Heart left ventricle (tissue), 16 donors: ENCODE data around the gene BCAS1. TPM values are rescaled to one million over a fixed set of nuclear protein-coding genes. Genes with fewer than 3 reads are reported as not detected.

Source experiments
- ATAC-seq, 4 donors: fragments of 200-7000 bp; cut with Tn5 transposase; one replicate each; pipeline ENCODE4 v1.9.1; 2020 to 2022; ENCODE audit warnings: moderate library complexity in 4 of 4, mild to moderate bottlenecking in 3 of 4, moderate number of reproducible peaks in 1 of 4
- DNase-seq, 5 donors: peaks; one replicate each; pipeline ENCODE4 v3.0.0-alpha.2; 2020
- H3K27ac ChIP-seq, 12 donors: fragments of 200-600 bp; sonication (generic) in 4 of 12; one replicate each; pipeline versions ENCODE4 v1.5.0 to v1.8.0; 2016 to 2022; ENCODE audit warnings: mild to moderate bottlenecking in 2 of 12
- H3K27me3 ChIP-seq, 9 donors: fragments of 200-600 bp; sonication (generic) in 2 of 9; one replicate each; pipeline versions ENCODE4 v1.5.1 to v1.8.0; 2016 to 2022; ENCODE audit warnings: mild to moderate bottlenecking in 3 of 9
- H3K36me3 ChIP-seq, 9 donors: fragments of 200-600 bp; sonication (generic) in 2 of 9; one replicate each; pipeline versions ENCODE4 v1.5.0 to v1.8.0; 2018 to 2022; ENCODE audit warnings: mild to moderate bottlenecking in 2 of 9
- H3K4me1 ChIP-seq, 12 donors: fragments of 200-600 bp; sonication (generic) in 4 of 12; one replicate each; pipeline versions ENCODE4 v1.5.0 to v1.8.0; 2016 to 2022; ENCODE audit warnings: mild to moderate bottlenecking in 3 of 12
- H3K4me3 ChIP-seq, 12 donors: fragments of 200-600 bp; sonication (generic) in 4 of 12; one replicate each; pipeline versions ENCODE4 v1.5.0 to v1.8.0; 2017 to 2022; ENCODE audit warnings: mild to moderate bottlenecking in 9 of 12, moderate library complexity in 4 of 12
- H3K9me3 ChIP-seq, 12 donors: fragments of 200-600 bp; sonication (generic) in 4 of 12; one replicate each; pipeline versions ENCODE4 v1.5.0 to v1.8.0; 2016 to 2022; ENCODE audit warnings: mild to moderate bottlenecking in 1 of 12
- POLR2A ChIP-seq, 2 donors: fragments of 450-650 bp; IDR thresholded peaks; one replicate each; pipeline ENCODE4 v1.6.1; 2017; ENCODE audit warnings: antibody characterized with exemption in 2 of 2, mild to moderate bottlenecking in 2 of 2, moderate library complexity in 2 of 2
- WGBS, 4 donors: extraction: QIAGEN DNeasy Blood & Tissue Kit in 2 of 4; methylation state at CpG; one replicate each; pipeline versions ENCODE4 v1.1.5 to v1.1.7; 2013 to 2018; 5-methylcytosine and 5-hydroxymethylcytosine counted together
- intact Hi-C, 10 donors: fragments of 100-400 bp; cut with DNase I; formaldehyde crosslinking; loops; one replicate each; pipeline versions ENCODE4 v1.11.1 to v1.14.2; 2022
- polyA plus RNA-seq, 2 donors: library from polyadenylated mRNA; stranded (reverse); fragments of 200-250 nt; gene quantifications; one replicate each; pipeline ENCODE4 v1.2.3, GENCODE V29; 2013
- total RNA-seq, 9 donors: library from RNA; depleted of rRNA in 2 of 9; stranded (reverse); fragments of >200 nt in 2 of 9; fragmentation: NEBNext Ultra II Directional in 3 of 9; extraction: Animal tissue kit (Norgen Biotek cat#: 25700) in 3 of 9; gene quantifications; one replicate each; pipeline versions ENCODE4 v1.1.0 to v1.2.4, GENCODE V29; 2016 to 2023
- TF ChIP-seq, protein P1 (sequence below), 12 donors: fragments of 200-600 bp; sonication (generic) in 4 of 12; IDR thresholded peaks; one replicate each; pipeline versions ENCODE4 v1.5.0 to v1.8.0; 2018 to 2022; ENCODE audit warnings: antibody characterized with exemption in 12 of 12, mild to moderate bottlenecking in 5 of 12
- donor health status: ischemic (EF 13 %, LVEDD 7.1; RV severe dilation, severe dysfunction).
- donor health status: healthy with polysubstance abuse.
- donor health status: DM: no; HTN: yes; CAD: no.
- donor health status: DM: no; HTN: no; CAD: no.
- donor health status: ischemic (EF 25% LVEDD 6.9; RV normal size, moderate dysfunction).
- donor health status: ischemic (EF 25% LVEDD 5.7; RV mildly dilated, moderate dysfunction).
- donor health status: healthy.
- donor health status: DM: yes; HTN: yes; CAD: no.
- donor health status: ischemic (EF 35%, LVEDD 5.7; RV mildly dilated, moderate dysfunction).
- donor health status: nonischemic (EF 11% LVEDD 7.7; RV severe dilation, severe dysfunction).
- donor health status: DM: yes; HTN: yes; CAD: no.
- donor health status: PGD.
- donor health status: ischemic (EF 29% LVEDD 5.4; RV normal size, mild dysfunction).
- donor health status: nonischemic (EF 23%, LVEDD 6.1; RV moderate dilation, normal function).

BCAS1 gene
- total and polyA plus RNA-seq, 11 donors: not detected

DNA sequence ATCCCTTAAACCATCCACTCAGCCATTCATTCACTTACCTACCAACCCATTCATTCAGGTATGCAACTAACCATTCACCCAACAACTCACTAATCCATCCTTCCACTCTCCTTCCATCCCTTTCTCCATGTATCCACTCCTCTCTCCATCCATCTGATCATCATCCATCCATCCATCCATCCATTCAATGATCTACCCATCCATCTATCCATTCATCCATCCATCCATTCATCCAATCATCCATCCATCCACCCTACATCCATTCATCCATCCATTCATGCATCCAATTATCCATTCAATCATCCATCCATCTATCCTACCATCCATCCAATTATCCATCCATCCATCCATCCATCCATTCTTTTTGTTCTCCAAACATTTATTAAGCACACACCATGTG is 13.8 kb upstream of the BCAS1 start:
- DNase-seq (no peak), ATAC-seq (no peak)
- H3K36me3 ChIP-seq: no peaks in the 10 kb centered on the region
- no peaks in the 10 kb centered on the region for H3K9me3 ChIP-seq
- H3K4me3 ChIP-seq: no peak overlapping the region
- no peak overlapping the region for H3K27ac ChIP-seq
- no peaks in the 10 kb centered on the region for H3K4me1 ChIP-seq
- TF ChIP-seq, protein P1, sequence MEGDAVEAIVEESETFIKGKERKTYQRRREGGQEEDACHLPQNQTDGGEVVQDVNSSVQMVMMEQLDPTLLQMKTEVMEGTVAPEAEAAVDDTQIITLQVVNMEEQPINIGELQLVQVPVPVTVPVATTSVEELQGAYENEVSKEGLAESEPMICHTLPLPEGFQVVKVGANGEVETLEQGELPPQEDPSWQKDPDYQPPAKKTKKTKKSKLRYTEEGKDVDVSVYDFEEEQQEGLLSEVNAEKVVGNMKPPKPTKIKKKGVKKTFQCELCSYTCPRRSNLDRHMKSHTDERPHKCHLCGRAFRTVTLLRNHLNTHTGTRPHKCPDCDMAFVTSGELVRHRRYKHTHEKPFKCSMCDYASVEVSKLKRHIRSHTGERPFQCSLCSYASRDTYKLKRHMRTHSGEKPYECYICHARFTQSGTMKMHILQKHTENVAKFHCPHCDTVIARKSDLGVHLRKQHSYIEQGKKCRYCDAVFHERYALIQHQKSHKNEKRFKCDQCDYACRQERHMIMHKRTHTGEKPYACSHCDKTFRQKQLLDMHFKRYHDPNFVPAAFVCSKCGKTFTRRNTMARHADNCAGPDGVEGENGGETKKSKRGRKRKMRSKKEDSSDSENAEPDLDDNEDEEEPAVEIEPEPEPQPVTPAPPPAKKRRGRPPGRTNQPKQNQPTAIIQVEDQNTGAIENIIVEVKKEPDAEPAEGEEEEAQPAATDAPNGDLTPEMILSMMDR (IDR thresholded peaks at IDR 0.05): no peak
- TF ChIP-seq POLR2A (IDR thresholded peaks at IDR 0.05): no peak
- peaks cover 0 to 11% (median 0%) of the 10 kb centered on the region in 9 donors for H3K27me3 ChIP-seq
- intact Hi-C loops: no loop called here

DNA sequence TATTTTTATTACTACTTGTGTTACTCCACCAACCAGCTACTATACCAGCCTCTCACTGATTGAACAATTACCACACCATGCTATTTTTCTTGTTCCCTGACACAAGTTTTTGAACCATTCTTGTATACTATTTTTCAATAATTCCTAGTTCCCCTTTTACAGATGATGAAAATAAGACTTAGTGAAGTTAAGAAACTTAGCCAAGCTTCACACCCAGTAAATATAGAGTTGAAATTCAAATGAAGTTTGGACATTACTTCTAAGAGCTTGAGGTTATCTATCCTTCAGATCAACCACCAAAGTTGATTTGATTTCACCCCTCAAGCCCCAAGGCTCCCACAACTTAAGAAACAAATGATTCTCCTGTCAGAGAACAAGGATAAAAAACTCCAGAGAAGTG is 13.1 kb upstream of the BCAS1 start:
- H3K27ac ChIP-seq: no peak overlapping the region
- TF ChIP-seq, protein P1 (IDR thresholded peaks at IDR 0.05): no peak
- no peak for TF ChIP-seq POLR2A (IDR thresholded peaks at IDR 0.05)
- H3K36me3 ChIP-seq: no peaks in the 10 kb centered on the region
- H3K4me3 ChIP-seq: no peak overlapping the region
- no peak for DNase-seq
- H3K9me3 ChIP-seq: no peaks in the 10 kb centered on the region
- no peak for ATAC-seq
- intact Hi-C loops: no loop called here
- peaks cover 0 to 2% (median 0%) of the 10 kb centered on the region in 12 donors for H3K4me1 ChIP-seq
- peaks cover 0 to 7% (median 0%) of the 10 kb centered on the region in 9 donors for H3K27me3 ChIP-seq

DNA sequence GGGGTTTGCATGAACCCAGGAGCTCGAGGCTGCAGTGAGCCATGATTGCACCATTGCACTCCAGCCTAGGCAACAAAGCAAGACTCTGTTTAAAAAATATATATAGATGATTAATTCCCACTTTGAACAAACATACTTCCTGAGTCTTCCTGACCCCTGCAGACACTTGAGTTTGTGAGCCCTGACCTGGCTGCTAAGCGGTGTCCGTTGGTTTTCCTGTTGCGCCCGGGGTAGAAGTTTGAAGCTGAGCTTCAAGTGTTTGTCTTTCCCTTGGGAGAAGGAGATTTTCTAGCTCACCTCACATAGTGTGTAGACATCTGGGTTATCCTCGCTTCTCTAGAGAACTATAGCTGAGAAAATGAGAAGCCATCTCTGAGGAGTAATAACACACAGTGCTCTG is 11.7 kb upstream of the BCAS1 start:
- DNase-seq (no peak), ATAC-seq (no peak)
- no peaks in the 10 kb centered on the region for H3K9me3 ChIP-seq
- H3K27me3 ChIP-seq: peaks cover 0 to 6% (median 0%) of the 10 kb centered on the region in 9 donors
- WGBS, 4 donors: 61 to 73% (median 66%) methylated on average over 6 of the region's 6 CpGs
- intact Hi-C loops: no loop called here
- H3K27ac ChIP-seq: no peak overlapping the region
- H3K4me1 ChIP-seq: peaks cover 0 to 6% (median 0%) of the 10 kb centered on the region in 12 donors
- H3K36me3 ChIP-seq: no peaks in the 10 kb centered on the region
- TF ChIP-seq, protein P1 (IDR thresholded peaks at IDR 0.05): no peak
- no peak for TF ChIP-seq POLR2A (IDR thresholded peaks at IDR 0.05)
- no peak overlapping the region for H3K4me3 ChIP-seq

DNA sequence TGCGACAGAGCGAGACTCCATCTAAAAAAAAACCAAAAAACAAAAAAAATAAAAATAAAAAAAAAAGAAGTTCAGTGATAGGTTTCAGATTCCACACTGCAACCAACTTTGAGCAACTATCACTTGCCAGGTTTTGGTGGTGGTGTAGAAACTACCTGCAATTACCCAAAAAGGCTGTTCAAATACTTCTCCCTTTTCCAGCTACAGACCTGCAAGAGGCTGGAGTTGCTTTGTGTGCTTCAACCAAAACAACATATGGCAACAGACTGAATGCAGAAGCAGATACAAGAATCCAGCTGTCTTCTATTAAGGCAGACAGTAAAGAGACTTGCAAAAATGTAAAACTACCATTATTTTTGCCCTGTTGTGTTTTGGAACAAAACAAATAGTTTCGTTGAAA is 9.3 kb upstream of the BCAS1 start:
- Histone ChIP-seq H3K9me3 (no peaks in the 10 kb centered on the region), H3K4me1 (peaks cover 0 to 6% (median 0%) of the 10 kb centered on the region in 12 donors), H3K27ac (no peak overlapping the region), H3K27me3 (peaks cover 0 to 6% (median 0%) of the 10 kb centered on the region in 9 donors), H3K36me3 (no peaks in the 10 kb centered on the region), H3K4me3 (no peak overlapping the region)
- intact Hi-C loops: no loop called here
- TF ChIP-seq, protein P1 (IDR thresholded peaks at IDR 0.05): no peak
- TF ChIP-seq POLR2A (IDR thresholded peaks at IDR 0.05): no peak
- DNase-seq (no peak), ATAC-seq (no peak)
- 61 to 72% (median 64%) methylated on average over 3 of the region's 3 CpGs for WGBS, 4 donors
